NCI-H2107 (cell line): Measurements from ENCODE around the gene EIF4G3.
"Not testable (repeated sequence)": the region's sequence is repeated elsewhere in the genome, so short reads cannot be mapped to it uniquely, and the experiment has no call there.

Experiments used
- DNase-seq: peaks from one replicate; lab custom pipeline; 2025; lab: John Stamatoyannopoulos, UW

Gene EIF4G3

GRCh38 chr1:21184276-21184675, 7.6 kb upstream of the EIF4G3 start:
- DNase-seq, result no peak

DNA sequence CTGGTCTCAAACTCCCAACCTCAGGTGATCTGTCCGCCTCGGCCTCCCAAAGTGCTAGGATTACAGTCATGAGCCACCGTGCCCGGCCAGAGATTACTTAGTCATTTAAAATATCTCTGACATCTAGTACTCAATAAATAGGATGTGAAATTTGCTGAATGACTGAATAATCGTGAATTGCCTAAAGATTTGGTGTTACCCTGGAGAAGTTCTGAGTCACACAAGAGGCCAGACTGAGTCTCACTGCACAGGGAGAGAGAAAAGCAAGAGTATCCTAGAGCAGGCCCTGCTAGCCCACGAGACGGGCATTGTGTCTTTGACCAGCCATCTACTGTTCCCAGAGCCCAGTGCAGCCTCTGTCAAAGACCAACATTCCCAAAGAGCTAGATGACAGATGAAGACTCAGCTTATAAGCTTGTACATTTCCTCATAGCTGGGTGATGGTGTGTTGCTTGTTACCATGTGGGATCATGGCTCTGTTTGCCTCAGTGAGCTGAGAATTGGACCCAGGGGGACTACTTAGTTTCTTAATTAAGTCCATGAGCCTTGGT, 5.6 kb upstream of the EIF4G3 start:
- no peak for DNase-seq

GRCh38 chr1:21178271-21178670, 1.6 kb upstream of the EIF4G3 start:
- not testable (repeated sequence) for DNase-seq

GRCh38 chr1:21175670-21176581, 771 bp downstream of the EIF4G3 start:
- no peak for DNase-seq

DNA sequence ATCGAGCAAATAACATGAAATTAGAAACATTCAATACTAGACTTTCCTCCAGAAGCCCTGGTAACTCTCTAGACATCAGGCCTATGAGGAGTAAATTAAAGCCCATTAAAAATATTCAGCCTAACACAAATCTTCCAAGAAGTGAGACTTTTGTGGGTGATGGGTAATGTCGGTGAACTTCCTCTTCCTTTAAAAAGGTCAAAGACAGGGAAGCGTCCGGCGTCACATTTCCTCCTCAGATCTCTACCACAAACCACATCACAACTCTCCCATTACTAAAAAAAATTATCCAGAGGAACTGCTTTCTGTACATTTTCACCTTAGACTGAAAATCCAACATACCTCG, 1.4 kb downstream of the EIF4G3 start:
- DNase-seq, result no peak

GRCh38 chr1:21174654-21175323, 1.9 kb downstream of the EIF4G3 start:
- DNase-seq, result no peak

DNA sequence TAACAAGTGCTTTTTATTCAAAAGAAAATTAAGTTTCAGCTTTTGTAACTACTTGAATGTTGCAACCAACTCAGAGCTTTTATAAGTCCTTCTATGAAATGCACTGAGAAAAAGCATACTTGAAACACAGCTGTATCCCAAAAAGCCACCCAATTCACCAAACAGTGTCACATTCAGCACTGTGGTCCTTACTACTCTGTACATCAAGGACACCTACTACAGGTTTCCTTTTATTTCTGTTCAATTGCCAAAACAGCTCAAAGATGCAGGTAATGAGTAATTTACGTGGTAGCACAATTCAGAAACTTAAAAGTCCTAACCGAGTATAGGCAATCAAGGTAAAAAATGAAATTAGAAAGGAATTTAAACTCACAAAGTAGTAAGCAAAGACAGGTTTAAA, 2.5 kb downstream of the EIF4G3 start:
- no peak for DNase-seq

- DNase-seq, result not testable (repeated sequence)
Observed at GRCh38 chr1:21173096-21173495, 3.6 kb downstream of the EIF4G3 start.

DNA sequence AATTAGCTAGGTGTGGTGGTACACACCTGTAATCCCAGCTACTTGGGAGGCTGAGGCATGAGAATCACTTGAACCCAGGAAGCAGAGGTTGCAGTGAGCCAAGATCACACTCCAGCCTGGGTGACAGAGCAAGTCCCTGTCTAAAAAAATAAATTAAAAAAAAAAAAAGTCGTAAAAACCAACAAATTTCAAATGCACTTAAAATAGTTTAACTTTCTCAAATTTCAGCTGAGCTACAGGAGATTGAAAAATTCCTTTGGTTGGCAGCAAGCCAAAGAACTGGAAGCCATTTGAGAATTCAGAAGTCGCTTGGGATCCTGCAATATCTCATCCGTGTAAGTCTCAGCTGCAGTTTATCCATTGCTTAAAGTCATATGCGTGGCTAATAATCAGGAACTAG, 5.9 kb downstream of the EIF4G3 start:
- not testable (repeated sequence) for DNase-seq

DNA sequence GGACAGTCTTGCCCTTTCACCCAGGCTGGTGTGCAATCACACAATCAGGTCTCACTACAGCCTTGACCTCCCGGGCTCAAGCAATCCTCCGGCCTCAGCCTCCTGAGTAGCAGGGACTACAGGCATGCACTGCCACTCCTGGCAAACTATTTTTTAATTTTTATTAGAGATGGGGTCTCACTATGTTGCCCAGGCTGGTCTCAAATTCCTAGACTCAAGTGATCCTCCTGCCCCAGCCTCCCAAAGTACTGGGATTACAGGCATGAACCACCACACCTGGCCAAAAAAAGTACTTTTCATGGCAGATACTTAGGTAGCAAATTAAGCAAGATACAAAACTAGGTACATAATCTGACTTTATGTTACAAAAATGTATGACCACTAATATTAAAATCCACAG, 8.3 kb downstream of the EIF4G3 start:
- DNase-seq, result no peak

GRCh38 chr1:21165646-21166045, 11.1 kb downstream of the EIF4G3 start:
- DNase-seq, result no peak

GRCh38 chr1:21165076-21165475, 11.6 kb downstream of the EIF4G3 start:
- no peak for DNase-seq

DNA sequence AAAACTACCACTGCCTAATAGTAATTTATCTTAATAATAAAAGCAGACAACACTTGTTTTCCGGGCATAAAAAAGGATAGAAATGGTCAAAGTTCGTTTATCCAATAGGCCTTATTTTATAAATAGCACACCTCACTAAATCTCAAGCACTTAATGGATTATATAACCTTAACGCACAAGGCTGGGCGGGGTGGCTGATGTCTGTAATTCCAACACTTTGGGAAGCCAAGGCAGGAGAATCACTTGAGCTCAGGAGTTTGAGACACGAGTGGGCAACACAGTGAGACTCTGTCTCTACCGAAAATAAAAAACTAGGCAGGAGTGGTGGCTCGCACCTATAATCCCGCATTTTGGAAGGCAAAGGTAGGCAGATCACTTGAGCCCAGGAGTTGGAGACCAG, 12.4 kb downstream of the EIF4G3 start:
- DNase-seq, result no peak

DNA sequence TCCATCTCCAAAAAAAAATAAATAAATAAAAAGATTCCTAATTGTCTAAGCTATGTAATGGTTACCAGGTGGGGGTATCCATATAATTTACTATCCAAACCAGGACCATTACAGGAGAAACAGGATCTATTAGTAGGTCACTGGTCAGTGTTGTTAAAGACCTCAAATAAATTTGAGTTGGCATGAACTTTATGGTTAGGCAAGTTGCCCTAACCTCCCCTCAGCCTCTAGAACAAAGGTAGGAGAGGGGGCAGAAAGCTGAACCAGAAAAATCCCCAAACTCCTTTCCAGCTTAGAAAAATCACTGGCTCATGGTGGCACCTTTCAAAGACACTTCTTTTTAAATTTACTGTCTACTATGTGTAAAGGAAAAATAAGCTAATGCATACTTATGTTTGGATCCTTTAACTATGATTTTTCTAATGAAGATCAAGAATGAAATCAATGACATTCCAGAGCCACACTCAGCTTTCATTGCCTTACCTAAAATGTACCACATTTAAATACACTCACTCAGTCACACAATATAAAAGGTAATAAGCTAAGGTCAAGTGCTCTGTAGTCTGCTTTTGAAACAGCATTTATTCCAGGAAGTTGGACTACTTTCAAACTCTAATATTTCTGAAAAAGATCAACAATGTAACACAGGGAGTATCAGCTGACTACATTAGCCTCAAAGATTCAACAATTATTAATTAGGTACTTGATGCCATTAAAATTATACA, 13.8 kb downstream of the EIF4G3 start:
- DNase-seq, result no peak

DNA sequence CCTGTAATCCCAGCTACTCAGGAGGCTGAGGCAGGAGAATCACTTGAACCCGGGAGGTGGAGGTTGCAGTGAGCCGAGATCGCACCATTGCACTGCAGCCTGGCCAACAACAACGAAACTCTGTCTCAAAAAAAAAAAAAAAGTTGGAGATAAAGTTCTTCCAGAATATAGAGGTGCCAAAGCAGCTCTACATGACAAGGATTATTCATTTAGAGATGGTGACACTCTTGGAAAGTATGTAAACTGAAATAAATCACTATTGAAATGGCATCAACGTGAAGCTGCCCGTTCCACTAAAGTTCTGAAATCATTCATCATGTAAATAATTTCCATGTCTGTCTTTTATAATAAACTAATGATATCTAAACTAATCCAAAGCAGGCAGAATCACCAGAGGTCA, 14.9 kb downstream of the EIF4G3 start:
- DNase-seq, result no peak

DNA sequence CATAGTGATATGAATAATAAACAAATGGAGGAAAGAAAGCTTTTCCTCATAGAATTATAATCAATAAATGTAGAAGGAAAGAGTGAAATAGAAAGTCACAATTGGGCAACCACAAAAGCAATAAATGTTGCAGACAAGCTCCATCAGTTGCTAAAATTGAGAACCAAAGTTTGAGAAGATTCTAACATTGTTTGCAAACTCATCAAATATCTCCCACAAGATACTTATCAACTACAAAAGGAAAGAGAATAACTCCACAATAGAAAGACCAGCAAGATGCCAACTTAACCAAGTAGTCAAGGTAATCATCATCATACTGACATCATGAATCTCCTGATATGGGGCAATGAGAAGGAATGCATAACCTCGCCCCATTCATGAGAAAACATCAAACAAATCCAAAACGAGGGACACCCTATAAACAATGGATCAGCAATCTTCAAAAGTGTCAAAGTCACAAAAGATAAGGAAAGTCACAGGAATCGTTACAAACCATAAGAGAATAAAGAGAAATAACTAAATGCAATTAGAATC, 16.4 kb downstream of the EIF4G3 start:
- no peak for DNase-seq

DNA sequence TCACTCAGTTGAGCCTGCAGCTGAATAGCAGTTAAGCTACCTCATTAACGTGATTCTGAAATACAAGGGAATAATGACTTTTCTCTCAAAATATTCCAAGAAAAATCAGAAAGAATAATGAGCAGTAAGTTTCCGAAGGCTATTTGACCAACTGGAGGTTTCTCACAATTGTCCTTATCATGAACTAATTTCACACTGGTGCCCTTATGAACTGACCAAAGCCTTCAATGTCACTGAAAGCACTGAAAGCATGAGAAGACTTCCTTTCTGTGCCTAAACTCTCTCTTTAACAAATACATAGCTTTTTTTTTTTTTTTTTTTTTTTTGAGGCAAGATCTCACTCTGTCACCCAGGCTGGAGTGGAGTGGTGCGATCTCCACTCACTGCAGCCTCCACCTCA, 18.8 kb downstream of the EIF4G3 start:
- no peak for DNase-seq

GRCh38 chr1:21157054-21157453, 19.6 kb downstream of the EIF4G3 start:
- no peak for DNase-seq

DNA sequence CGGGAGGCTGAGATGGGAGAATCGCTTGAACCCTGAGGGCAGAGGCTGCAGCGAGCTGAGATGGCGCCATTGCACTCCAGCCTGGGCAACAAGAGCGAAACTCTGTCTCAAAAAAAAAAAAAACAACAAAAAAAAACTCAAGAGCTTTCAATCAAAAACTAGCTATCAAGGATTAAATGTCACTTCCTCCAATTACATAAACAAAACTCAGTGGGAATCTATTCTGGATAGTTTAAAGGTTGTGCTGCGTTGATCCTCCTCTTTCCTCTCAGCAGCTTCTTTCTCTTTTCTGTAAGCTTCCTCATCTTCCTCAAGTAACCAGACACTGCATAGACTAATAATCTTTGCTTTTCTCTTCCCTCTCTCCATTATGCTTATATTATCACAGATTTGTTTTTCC, 20.7 kb downstream of the EIF4G3 start:
- no peak for DNase-seq

DNA sequence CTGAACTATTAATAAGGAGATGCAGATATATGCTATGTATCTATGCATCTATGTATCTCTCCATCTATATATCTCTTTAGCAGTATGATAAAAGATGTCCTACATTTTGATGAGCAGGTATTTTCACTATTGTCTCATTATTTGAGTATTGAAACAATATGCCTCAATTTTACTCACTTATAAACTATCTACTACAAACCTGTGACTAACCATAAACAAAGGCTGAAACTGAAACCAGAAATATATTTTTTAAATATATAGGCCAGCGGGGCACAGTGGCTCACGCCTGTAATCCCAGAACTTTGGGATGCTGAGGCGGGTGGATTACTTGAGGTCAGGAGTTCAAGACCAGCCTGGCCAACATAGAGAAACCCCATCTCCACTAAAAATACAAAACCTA, 22.0 kb downstream of the EIF4G3 start:
- no peak for DNase-seq

- no peak for DNase-seq
Observed at GRCh38 chr1:21153388-21153787, 23.3 kb downstream of the EIF4G3 start.

DNA sequence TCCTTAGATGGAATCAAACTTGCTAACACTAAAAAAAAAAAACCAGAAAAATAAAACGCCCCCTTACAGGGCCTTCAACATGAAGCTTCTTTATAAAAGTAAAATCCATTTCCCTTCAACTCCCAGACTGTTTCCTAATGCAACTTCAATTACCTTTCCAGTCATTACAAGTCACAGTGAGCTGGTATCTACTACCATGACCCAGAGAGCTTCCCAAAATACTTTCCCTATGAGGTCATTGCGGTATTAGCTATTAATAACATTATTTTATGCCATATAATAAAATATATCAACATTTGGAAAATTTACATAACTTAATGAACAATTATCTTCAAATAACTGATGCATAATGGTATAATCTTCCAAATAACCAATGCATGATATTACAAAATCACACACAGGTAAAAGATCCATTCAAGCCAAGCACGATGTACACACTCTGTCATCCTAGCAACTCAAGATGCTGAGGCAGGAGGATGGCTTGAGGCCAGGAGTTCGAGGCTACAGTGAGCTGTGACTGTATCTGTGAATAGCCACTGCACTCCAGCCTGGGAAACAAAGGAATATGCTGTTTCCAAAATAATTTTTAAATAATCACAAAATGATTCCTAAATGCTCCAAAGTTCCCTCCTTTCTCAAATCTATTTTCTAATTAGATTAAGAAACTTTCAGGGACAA, 24.1 kb downstream of the EIF4G3 start:
- no peak for DNase-seq
